GM20000 (cell line): Measurements from ENCODE around the gene CLTRN.

Experiments used
- DNase-seq: peaks from one replicate; pipeline ENCODE4 v3.0.0; 2012; ENCODE audit warnings: low spot score
- CTCF ChIP-seq: IDR thresholded peaks from 2 replicates; pipeline ENCODE4 v1.5.1; 2012; ENCODE audit warnings: mild to moderate bottlenecking, control low read depth; ENCODE audit errors: extremely low read depth, missing control alignments

CLTRN gene

GRCh38 chrX:15646543-15646942 lies 18.1 kb downstream of the CLTRN start:
- TF ChIP-seq CTCF, result no peak
- no peak for DNase-seq

DNA sequence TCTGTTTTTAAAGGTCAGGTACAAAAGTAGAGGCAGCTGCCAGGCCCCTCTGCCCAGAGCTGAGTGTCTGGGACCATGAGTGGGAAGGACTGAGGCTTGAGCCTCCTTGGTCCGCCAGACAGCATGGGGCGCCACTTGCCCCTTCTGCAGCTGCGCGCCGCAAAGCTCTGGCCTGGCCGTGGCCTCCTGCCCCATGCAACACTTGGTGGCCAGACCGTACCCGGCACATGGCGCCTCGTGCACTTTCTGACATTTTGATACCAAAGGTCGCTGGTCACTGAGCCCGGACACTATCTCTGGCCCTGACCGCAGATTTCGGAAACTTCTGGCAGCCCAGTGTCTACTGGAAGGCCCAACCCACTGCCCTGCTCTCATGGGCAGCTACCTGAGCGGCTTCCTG lies 18.6 kb downstream of the CLTRN start:
- DNase-seq, result no peak
- TF ChIP-seq CTCF, result no peak

- no peak for DNase-seq
- TF ChIP-seq CTCF, result no peak
Measured at GRCh38 chrX:15645266-15645665, 19.3 kb downstream of the CLTRN start.

GRCh38 chrX:15644560-15644872 lies 20.1 kb downstream of the CLTRN start:
- DNase-seq, result no peak
- no peak for TF ChIP-seq CTCF

DNA sequence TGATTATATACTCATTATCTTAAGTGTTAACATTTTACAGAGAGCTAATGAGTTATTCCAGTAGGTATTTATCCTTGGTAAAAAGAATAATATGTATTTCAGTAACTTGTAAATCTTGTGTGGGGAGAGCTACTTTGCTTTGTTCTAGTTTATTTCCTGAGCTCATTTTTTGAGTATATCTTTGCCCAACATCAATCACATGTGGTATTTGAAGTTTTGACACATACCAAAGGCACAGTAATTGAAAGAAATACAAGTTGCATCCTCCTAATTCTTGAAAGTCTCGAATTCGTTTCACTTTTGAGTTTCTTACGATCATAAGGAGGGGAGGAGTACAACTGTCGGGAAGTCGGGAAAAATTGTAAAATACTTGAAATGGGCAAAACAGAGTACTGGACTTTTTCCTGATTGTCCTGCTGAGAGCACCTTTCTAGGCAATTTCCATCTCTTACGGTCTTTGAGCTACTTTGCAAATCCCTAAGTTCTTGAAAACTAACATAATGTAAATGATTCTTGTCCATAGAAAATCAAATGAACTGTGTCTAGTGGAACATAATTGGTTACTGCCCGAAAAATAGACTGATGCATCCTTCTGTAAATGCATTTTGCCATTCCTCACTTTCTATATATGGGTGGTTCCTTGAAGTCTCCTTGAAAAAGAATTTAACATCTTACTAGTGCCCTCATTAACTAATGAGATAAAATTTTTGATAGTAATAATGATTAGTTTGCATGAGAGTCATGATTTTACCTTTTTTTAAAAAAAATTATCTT lies 20.6 kb downstream of the CLTRN start:
- TF ChIP-seq CTCF, result no peak

GRCh38 chrX:15631637-15632036 lies 33.0 kb downstream of the CLTRN start:
- no peak for DNase-seq

More for the DNA sequence above, 20.6 kb downstream of the CLTRN start:
- no peak for DNase-seq

GRCh38 chrX:15623054-15623453 lies 41.6 kb downstream of the CLTRN start:
- TF ChIP-seq CTCF, result no peak
- DNase-seq, result no peak

More at GRCh38 chrX:15631637-15632036, 33.0 kb downstream of the CLTRN start:
- TF ChIP-seq CTCF, result no peak
